NOMO-1 treated with DMSO at 0.1 percent for 48 hours (cell line): ENCODE measurements around the gene HDAC5.

Experiments
- DNase-seq: peaks from one replicate; lab custom pipeline; 2025; ENCODE audit not compliant: unreplicated experiment; lab: John Stamatoyannopoulos, UW

HDAC5 gene

DNA sequence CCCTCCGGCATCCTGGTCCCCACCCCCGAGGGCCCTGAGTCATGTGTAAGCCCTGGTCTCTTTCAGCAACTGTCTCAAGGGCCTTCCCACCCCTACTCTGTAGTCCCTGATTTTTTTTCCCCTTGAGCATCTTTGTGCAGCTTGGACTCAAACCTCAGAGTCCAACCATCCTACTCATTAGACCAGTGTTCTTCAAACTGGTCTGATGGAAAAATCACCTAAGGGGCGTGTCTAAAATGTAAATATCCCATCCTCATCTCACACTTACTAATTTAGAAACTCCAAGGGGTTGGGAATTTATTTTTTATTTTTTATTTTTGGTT is 52.3 kb downstream of the HDAC5 start:
- DNase-seq = no peak

DNA sequence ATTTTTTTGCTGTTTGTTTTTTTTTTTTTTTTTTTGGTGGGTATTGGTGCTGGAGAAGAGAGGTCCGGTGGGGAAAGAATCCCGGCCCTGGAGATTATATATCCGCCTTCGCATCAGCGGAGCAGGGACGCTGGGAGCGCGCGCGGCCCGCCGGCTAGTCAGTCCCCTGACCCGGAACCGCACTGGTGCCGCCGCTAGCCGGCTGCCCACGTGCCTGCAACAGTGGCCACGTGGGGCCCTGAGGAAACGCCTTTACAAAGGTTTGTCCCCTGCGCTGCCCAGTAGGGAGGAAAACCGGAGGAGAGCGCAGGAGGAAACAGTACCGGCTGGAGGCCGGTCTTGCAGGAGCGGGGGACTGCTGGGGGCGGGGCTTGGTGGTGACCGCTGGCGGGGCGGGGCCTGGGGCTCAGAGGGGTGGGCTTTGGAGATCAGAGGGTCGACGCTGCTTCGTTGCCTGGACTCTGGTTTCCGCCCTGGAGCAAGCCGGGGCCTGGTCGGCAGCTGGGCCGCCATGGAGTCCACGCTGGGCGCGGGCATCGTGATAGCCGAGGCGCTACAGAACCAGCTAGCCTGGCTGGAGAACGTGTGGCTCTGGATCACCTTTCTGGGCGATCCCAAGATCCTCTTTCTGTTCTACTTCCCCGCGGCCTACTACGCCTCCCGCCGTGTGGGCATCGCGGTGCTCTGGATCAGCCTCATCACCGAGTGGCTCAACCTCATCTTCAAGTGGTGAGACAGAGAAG is 52.8 kb downstream of the HDAC5 start, which contains the start of gene G6PC3:
G6PC3 (plus strand) TSS at position 281 of the 743 bp plus-strand sequence; CDS start at position 512, 231 bp downstream.
- peak; percentile 94 for DNase-seq

DNA sequence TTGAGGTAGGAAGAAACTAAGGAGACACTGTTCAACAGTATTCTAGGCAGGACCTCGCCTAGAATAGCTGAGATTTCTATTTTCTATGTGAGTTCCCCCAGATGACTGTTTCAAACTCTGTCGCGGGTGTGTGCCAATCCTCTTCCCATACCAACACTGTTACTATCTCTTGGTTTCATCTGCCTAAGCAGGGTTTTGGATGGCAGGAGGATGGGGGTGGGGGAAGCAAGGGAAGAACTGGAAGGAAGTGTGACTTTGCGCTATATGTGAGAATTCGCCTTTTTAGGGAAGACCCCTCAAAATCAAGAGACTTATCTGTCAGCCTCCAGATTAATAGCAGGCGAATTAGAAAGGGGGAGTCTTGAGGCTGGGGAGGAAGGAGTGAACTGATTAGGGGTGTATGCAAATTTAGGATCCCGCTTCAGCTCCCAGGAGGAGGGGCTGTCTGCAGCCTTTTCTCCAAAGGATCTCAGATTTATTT is 53.4 kb downstream of the HDAC5 start:
- no peak for DNase-seq

DNA sequence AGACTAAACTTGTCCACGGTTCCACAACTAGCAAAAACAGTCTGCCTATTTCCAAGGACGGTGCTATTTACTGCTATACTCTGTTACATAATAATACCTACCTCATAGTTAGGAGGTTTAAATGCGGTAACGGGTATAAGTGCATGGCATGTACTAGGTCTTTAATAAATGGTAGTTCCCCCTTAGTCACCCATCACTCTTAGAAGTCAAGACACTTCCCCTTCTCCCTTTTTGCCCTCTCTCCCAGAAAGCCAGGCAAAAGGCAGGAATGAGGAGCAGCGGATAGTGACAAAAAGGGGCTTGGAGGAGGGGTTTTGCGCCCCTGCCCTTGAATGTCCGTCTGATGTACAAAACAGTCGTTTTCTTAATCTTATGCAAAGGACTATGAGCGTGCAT is 55.9 kb downstream of the HDAC5 start:
- peak; percentile 39 for DNase-seq

DNA sequence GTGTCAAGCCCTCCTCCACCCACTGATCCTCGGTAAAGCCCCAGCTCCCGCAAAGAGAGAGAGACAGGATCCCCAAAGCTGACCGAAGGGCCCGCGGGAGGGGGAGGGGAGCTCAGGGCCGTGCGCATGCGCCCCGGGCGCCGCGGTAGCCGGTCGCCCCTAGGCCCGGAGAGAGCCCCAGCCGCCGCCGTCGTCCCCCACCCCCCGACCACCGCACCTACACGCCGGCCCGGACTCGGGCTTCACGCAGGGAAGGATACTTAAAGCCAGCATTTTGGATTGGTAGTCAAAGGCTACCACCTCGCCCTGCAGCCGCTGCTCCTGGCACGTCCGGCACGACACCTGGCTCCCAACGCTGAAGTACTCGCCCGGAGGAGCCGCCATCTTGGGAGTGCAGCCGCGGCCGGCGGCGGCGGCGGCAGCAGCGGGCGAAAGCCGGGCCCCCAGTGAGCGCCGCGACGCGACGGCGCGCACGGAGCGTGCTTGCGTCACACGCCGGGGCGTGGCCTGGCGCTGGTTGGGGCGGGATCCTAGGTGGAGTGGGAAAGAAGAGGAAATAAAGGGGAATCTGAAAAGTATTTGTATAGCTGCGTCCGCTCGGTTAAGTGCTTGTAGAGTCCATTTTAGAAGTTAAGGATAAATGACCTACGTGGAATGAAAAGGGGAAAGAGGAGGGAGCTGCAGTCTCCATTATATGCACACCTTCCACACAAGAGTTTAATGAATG is 57.1 kb downstream of the HDAC5 start, which contains the start of gene LSM12:
LSM12 (minus strand) TSS at position 468 of the 727 bp plus-strand sequence; CDS start at position 384, 84 bp downstream.
- DNase-seq = peak; percentile 90

DNA sequence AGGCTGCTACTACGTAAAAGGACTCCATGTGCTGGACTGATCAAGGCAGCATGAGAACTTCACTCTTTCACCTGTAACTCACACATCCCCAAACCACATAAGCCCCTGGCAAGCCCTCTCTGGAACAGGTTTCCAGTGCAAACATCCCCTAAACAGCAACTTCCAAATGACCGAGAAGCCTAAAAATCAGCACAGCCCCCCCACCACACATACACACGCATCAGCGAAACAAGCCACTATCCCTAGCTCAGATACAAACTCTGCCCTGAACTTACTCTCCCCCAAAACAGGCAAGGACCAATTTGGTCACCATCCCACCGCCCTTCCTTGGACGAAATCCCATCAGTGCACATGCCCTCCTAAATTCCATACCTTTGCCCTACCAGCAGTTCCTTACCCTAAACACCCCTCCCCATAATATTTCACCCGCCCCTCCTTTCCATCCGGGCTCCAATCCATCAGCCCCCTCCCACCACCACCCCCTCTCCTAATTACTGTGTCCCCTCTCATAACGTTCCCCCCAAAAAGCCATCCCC is 57.7 kb downstream of the HDAC5 start:
- DNase-seq = no peak

DNA sequence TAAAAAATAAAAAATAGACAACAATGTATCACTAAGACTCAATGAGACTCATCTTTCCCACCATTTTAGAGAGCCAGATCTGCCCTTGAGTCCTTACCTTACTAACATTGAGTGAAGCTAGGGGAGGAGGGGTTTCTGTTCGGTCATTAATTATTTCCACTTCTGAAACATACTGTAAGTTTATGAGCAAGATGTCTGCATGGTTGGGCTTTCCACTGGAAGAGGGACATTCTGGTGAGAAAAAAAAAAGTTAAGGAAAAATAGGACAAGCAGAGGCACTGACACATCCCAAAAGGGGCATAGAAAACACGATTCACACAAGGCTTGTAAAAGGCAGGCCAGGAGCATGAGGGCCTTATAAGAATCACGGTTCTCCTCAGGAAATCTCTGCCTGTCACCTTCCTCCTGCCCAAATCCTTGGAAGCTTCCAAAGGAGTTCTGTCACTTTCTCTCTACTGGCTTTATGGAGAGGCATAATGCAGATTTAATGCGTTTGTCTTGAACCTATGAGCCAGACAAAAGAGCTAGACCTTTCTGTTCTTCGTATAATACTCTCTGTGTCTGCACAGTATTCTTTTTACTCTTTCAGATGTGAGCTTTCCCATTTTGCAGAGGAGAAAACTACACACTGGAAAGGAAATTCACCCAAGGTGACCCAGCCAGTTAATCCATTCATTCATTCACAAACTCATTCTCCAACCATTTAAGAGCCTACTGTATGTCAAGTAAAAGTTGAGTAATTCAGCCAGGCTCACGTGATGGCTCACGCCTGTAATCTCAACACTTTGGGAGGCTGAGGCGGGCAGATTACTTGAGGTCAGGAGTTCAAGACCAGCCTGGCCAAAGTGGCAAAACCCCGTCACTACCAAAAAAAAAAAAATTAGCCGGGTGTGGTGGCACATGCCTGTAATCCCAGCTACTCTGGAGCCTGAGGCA is 59.5 kb downstream of the HDAC5 start:
- DNase-seq = no peak

DNA sequence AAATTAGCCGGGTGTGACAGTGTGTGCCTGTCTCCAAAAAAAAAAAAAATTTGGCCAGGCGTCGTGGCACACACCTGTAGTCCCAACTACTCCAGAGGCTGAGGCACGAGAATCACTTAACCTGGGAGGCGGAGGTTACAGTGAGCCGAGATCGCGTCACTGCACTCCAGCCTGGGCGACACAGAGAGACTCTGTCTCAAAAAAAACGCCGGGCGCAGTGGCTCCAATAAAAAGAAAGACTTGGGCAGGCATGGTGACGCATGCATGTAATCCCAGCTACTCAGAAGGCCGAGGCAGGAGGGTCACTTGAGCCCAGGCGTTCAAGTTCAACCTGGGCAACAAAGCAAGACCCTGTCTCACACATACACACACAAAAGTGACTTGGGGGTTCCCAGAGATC is 60.6 kb downstream of the HDAC5 start:
- DNase-seq = no peak

DNA sequence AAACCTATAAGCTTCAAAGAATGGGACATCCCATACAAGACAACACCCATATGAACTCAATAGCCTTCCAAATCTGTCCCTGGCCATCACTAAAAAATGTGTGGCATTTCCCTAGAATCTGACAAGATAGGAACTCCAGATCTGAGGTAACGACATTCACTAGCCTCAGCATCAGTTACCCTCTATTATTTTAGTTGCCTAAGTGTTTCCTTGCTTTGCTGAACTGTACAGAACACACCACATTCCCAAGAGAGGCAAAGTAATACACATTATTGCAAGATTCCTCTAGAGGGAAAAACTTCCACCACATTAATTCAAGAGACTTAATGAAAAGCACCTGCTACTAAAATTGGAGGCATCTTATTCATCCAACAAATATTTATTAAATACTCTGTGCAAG is 62.0 kb downstream of the HDAC5 start:
- DNase-seq = no peak

DNA sequence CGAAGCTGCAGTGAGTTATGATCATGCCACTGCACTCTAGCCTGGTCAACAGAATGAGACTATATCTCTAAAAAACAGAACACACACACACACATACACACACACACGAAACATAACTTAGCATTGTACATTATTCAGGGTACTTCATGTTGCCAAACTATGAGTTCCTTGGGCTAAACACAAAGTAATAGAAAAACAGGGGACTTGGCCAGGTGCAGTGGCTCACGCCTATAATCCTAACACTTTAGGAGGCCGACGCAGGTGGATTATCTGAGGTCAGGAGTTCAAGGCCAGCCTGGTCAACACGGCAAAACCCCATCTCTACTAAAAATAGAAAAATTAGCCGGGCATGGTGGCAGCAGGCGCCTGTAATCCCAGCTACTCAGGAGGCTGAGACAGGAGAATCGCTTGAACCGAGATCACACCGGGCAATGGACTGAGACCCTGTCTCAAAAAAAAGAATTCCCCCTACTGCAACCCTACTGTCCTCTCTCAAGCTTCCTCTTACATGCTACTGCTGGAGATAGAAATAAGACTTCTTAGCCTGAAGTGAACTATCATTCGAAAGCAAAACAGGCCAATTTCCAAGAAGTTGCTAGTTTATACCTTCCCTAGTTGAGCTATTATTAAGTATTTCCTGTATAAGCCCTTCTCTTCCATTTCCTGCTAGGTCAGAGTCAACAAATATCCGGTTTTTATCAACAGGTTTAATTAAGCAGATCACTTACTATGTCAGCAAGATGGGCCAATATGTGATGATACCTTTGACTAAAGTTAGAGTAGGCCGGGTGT is 64.1 kb downstream of the HDAC5 start:
- DNase-seq = no peak

DNA sequence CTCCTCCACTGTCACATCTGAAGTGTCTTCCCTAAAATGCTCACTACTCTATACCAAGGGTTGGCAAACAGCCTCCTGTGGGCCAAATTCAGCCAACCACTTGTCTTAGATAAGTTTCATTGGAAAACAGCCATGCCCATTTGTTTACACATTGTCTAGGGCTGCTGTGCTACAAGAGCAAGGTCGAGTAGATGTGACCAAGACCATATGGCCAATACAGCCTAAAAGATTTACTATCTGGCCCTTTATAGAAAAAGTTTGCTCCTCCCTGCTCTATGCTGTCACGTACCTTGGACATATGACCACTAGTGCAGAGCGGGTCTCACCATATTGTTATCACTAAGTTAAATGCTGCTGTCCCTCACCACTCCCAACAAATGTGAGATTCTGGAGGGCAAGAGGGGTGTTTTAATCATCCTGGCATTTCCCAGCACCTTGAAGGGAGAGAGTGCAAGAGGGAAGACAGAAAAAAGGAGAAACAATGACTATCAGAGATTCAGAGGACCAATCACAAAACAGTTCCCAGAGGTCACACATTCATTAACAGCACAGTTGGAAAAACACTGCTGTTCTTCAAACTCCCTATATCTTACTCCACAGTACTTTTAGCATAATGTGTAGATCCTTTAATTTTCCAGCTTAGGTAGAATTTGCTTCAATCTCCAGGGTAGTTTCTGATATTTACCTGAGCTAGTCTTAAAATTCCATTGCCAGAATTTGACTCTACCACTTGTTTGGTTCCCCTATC is 70.1 kb downstream of the HDAC5 start:
- DNase-seq = no peak

DNA sequence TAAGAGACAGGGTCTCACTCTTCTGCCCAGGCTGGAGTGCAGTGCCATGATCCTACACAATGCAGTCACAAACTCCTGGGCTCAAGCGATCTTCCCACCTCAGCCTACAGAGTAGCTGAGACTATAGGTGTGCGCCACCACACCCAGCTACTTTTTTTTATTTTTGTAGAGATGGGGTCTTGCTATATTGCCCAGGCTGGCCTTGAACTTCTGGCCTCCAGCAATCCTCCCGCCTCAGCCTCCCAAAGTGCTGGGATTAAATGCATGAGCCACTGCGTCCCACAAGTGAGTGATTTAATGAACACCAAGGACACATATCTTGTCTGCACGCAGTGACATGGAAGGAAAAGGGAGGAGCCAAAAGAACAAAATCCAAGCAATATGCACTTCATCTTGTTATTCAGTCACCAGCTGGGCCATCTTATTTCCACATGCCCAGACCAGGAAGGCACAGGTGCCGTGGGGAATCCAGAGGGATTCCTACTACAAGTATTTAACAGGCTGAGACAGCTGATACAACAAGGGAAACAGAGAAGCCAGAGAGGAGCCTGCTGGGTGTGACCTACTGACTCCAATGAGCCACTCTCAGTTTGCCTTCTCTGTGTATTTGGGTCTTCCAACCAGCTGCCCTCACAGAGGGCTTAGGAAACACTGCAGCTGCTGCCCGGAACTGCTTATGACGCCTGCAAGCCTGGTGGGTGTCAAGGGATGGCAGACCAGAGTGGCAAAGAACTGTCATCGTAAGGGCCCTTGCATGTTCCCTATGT is 74.0 kb downstream of the HDAC5 start:
- no peak for DNase-seq

DNA sequence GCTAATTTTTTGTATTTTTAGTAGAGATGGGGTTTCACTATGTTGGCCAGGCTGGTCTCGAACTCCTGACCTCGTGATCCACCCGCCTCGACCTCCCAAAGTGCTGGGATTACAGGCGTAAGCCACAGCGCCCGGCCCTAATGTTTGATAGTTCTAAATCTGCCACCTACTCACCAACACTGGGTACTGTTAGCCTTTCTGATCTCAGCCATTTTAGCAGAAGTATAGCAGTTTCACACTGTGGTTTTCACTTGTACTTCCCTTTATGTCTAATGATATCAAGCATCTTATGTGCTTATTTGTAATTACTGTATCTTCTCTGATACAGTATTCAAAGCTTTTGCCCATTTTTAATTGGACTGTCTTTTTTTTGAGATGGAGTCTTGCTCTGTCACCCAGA is 76.5 kb downstream of the HDAC5 start:
- DNase-seq = peak; percentile 14

DNA sequence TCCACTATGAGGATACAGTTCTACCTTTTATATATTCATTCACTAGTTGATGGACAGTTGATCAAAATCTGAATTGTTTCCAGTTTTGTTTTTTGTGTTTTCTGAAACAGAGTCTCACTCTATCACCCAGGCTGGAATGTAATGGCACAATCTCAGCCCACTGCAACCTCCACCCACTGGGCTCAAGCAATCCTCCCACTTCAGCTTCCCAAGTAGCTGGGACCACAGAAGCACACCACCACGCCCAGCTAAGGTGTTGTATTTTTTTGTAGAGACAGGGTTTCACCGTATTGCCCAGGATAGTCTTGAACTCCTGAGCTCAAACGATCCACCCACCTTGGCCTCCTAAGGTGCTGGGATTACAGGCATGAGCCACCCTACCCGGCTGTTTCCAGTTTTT is 78.0 kb downstream of the HDAC5 start:
- no peak for DNase-seq

DNA sequence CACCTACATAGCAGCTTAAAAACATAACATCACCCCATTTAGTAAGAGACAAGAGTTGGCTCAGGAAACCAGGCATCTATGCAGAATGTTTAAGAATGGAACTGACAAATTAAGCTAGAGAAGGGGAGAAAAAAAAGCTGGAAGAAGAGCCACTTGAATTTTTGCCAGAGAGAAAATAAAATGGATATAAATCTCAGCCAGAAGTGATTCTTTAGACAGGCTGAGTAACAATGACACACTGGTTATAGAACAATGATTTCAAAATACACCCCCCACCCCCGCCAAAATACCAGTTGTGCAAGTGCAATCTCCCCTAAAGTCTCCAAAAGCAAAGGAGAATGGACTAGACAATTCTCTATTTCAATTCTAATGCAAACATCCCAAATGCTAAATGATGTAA is 79.4 kb downstream of the HDAC5 start:
- no peak for DNase-seq

DNA sequence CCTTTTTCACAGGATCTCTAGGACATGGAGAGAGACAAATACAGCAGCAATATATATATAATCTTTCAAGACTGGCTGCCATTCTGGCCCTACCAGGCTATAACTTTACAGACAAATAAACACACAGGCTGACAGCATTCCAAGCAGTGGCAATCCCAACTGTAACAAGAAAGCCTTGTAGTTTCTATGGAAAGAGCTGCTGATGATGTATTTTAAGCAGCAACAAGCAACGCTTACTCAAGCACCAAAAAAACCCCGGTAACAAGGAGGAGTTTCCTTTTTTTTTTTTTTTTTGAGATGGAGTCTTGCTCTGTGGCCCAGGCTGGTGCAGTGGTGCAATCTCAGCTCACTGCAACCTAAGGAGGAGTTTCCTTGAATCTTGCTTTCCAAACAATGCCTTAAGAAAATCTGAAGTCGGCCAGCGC is 80.2 kb downstream of the HDAC5 start:
- DNase-seq = peak; percentile 8

DNA sequence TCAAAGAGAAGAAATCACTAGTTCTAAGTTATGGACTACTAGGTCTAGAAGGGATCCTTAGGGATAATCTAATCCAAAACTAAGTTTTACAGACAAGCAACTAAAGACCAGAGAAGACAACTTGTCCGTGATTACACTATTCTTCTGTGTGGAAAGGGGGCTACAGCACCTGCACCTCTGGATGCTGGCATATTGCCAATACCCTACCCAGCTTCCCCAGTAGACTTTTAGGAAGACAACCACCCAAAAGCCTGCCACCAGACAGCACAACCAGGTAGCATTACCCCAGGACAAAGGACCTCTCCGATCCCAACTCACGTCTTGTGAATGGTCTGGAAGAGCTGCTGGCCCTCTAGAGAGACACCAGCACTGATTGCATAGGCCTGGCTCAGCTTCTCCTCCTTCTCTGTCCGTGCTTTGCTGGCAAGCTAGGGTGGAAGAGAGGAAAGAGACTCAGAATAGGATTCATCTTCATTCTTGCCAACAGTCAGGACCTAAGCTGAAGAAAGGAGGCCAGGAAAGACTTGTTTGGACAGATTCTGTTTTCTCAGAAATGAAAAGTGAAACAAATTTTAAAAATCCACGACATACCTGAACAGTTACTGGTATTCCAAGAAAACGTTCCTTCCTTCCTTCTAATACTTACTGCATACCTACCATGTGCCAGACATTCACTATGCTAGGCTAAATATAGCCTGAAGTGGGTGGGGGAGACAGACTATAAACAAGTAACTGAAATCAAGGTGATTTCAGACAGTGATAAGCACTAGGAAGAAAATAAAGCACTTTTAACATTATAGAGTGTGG is 83.4 kb downstream of the HDAC5 start:
- no peak for DNase-seq

DNA sequence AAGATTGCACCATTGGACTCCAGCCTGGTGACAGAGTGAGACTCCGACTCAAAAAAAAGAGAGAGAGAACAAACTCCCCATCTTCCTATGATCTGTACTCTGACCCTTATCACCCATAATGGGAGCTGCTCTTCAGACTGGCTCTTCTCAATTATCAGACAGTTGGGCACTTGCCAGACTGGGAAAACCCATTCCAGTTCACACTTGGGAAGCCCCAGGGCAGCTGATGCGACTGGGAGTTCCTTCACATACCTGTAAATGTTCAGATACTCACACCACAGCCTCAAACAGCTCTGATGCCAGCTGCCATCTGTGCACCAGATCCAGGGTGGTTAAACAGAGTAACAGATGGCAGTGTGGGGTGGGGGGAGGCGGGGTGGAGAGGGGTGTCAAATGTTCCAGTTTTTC is 84.8 kb downstream of the HDAC5 start:
- DNase-seq = no peak
